Activated T-cell treated with anti-CD3 and anti-CD28 coated beads, Interleukin-2, amount 50 U/mL, for 4 hours (primary cell): Measurements from ENCODE around the gene QSOX2. TPM values are rescaled to one million over a fixed set of nuclear protein-coding genes. Genes with fewer than 3 reads are reported as not detected.
A peak's percentile ranks its signal among the peaks of the same experiment; 100 is the strongest.

Experiments used
- ATAC-seq, 2 donors: fragments of 200-7000 bp; cut with Tn5 transposase; one replicate each; pipeline ENCODE4 v1.10.0; 2021
- DNase-seq: peaks from one replicate; pipeline ENCODE4 v3.0.0-alpha.2; 2020
- H3K27me3 Mint-ChIP-seq: one replicate; pipeline ENCODE4 v1.8.0; 2021; ENCODE audit warnings: low read depth, mixed read lengths
- H3K36me3 Mint-ChIP-seq: one replicate; pipeline ENCODE4 v1.8.0; 2022; ENCODE audit warnings: mixed read lengths; ENCODE audit not compliant: insufficient read depth
- H3K4me1 Mint-ChIP-seq: one replicate; pipeline ENCODE4 v1.8.0; 2021; ENCODE audit warnings: low read depth, mixed read lengths
- H3K4me3 Mint-ChIP-seq: one replicate; pipeline ENCODE4 v1.8.0; 2021; ENCODE audit warnings: mild to moderate bottlenecking, moderate library complexity, mixed read lengths
- H3K9me3 Mint-ChIP-seq: one replicate; pipeline ENCODE4 v1.8.0; 2021; ENCODE audit warnings: mixed read lengths
- total RNA-seq, 3 donors: library from RNA; stranded (reverse); gene quantifications; one replicate each; pipeline ENCODE4 v1.2.1, GENCODE V29; 2021

The QSOX2 gene
- total RNA-seq, 3 donors from 2014 or later: 26.9 to 30.3 (median 27.5) TPM

DNA sequence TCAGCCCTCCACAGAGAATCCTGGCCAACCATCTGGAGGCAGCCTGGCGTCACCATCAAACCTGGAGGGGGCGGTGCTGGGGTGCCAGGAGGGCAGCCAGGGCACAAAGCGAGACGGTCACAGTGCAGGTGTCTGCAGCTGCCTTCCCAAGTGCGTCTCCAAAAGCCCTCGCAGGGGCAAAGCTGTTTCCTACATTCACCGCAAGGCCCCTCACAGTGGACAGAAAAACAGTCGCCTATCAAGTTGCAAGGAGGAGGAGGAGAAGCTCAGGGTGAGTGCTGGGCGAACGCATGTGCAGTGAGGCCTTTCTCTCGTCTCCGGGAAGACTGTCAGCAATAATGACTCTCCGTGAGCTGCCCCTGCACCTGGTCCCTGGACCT is 22.7 kb downstream of the QSOX2 start:
- Mint-ChIP-seq H3K27me3 (no peaks in the 10 kb centered on the region), H3K4me1 (peaks cover 17% of the 10 kb centered on the region), H3K9me3 (no peaks in the 10 kb centered on the region), H3K4me3 (no peak overlapping the region), H3K36me3 (peaks cover 27% of the 10 kb centered on the region)
- no peak for DNase-seq
- no peak for ATAC-seq

DNA sequence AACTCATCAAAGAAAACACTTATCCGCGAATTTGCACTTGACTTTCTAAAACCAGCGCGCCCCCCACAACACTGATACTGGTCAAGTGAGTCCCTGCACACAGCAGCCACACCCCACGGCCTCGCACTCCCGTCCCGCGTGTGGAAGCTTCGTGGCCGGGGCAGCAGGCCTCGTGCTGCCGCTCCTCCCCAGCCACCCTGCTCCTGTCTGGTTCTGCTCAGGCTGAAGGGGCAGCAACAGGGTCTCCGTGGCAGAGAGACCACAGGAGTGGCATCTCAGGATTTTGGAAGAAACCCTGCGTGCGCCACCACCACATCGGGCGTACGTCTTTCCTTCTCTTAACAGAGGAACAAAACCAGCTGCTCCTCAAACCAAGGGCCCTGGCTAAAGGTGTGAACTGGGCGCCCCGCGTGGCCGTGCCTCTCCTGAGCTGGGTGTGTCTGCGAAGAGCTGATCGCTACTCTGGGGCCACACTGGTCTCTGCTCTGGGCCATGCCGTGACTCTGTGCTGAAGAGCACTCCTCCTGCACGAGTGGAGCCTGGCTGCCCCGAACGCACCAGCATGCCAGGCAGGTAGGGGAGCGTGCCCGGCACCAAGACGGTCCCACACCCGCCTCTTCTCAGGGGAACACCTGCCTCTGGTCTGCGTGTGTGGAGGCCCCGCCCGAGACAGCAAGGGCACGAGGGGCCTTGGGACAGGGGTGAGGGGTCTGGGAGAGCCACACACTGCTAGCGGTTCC is 23.3 kb downstream of the QSOX2 start:
- ATAC-seq: no peak
- H3K4me1 Mint-ChIP-seq: peaks cover 17% of the 10 kb centered on the region
- H3K36me3 Mint-ChIP-seq: peaks cover 27% of the 10 kb centered on the region
- no peak for DNase-seq
- H3K9me3 Mint-ChIP-seq: no peaks in the 10 kb centered on the region
- no peak overlapping the region for H3K4me3 Mint-ChIP-seq
- H3K27me3 Mint-ChIP-seq: no peaks in the 10 kb centered on the region

DNA sequence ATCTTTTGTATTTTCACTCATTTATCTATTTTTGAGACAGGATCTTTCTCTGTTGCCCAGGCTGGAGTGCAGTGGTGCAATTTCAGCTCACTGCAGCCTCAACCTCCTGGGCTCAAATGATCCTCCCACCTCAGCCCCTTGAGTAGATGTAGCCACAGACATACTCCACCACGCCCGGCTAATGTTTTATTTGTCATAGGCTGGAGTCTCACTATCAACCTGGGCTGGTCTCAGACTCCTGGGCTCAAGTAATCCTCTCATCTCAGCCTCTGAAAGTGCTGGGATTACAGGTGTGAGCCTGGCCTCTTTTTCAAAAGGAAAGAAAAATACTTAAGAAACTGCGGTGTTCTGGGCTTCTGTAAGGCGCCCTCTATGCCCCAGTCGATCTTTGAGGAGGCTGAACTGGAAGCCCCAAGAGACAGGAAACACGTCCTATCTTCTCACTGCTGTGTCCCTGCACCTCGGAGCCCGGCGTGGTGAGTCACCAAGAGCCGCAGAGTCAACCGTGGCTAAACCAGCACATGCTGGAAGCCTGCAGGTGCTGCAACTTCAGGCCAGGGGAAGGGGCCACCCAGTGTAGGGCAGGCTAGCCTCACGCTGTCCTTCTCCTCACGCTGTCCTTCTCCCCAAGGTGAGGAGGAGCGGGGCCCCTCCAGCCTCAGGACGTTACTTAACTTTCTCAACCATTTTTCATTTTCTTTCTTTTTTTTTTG is 25.4 kb downstream of the QSOX2 start:
- H3K36me3 Mint-ChIP-seq: peaks cover 35% of the 10 kb centered on the region
- peaks cover 5% of the 10 kb centered on the region for H3K4me1 Mint-ChIP-seq
- no peaks in the 10 kb centered on the region for H3K9me3 Mint-ChIP-seq
- peak in 1 of 2 donors; percentile 69 for ATAC-seq
- H3K4me3 Mint-ChIP-seq: no peak overlapping the region
- peak; percentile 19 for DNase-seq
- no peaks in the 10 kb centered on the region for H3K27me3 Mint-ChIP-seq

DNA sequence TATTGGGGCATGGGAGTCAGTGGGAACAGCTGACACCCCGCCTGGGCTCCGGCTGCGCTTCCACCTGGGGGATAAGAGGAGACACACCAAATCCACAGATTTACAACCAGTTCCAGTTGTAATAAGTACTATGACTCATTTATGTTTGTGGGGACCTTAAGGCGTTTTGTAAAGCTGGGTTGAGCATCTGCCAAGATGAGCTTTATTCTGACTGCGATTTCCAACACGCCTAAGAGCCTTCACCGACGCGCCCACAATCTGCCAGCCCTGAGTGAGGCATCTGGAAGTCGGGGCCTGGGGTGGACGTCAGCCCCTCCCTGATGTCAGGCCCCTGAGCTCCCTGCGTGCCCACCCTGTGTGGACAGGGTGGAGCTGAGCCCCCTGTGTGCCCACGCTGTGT is 26.3 kb downstream of the QSOX2 start:
- no peak for ATAC-seq
- H3K9me3 Mint-ChIP-seq: no peaks in the 10 kb centered on the region
- peaks cover 2% of the 10 kb centered on the region for H3K4me1 Mint-ChIP-seq
- peaks cover 41% of the 10 kb centered on the region for H3K36me3 Mint-ChIP-seq
- no peaks in the 10 kb centered on the region for H3K27me3 Mint-ChIP-seq
- DNase-seq: no peak
- no peak overlapping the region for H3K4me3 Mint-ChIP-seq

DNA sequence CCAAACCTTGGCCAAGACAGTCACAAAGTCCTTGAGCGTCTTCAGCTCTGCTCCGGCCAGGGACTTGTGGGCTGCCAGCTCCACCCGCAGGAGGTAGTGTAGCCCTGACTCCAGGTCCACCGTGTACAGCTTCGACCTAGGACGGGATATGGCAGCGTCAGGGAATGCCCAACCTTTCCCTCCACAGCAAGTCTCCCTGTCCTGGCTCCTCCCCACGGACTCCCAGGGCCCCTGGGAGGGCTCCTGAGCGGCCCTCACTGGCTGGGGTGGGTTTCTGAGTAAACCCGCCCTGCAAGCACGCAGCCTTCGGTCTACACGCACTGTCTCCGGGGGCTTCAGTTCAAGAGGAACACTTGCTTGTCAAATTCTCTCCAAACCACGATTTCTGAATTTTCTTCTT is 26.9 kb downstream of the QSOX2 start:
- no peaks in the 10 kb centered on the region for H3K9me3 Mint-ChIP-seq
- H3K36me3 Mint-ChIP-seq: peaks cover 40% of the 10 kb centered on the region
- H3K4me3 Mint-ChIP-seq: no peak overlapping the region
- H3K4me1 Mint-ChIP-seq: no peaks in the 10 kb centered on the region
- ATAC-seq: no peak
- no peak for DNase-seq
- H3K27me3 Mint-ChIP-seq: no peaks in the 10 kb centered on the region

DNA sequence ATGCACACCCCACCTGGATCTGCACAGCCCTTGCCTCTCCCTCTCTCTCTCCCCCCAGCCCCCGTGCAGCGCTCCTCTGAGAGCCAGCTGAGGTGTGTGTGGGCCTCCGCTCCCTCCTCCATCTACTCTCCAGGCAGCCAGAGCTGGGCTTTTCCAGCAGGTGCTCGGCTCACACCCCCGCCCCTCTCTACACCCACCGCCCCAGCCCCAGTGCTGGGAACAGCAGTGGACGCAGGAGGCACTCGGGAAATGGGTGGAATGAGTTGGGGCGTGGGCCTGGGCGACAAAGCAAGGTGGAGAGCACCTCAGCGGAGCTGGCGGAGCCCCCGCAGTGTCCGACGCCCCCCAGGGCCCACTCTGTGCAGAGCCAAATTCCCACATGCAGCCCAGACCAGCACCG is 27.3 kb downstream of the QSOX2 start:
- no peaks in the 10 kb centered on the region for H3K9me3 Mint-ChIP-seq
- no peak overlapping the region for H3K4me3 Mint-ChIP-seq
- no peaks in the 10 kb centered on the region for H3K4me1 Mint-ChIP-seq
- no peaks in the 10 kb centered on the region for H3K27me3 Mint-ChIP-seq
- peaks cover 38% of the 10 kb centered on the region for H3K36me3 Mint-ChIP-seq
- DNase-seq: no peak
- no peak for ATAC-seq

DNA sequence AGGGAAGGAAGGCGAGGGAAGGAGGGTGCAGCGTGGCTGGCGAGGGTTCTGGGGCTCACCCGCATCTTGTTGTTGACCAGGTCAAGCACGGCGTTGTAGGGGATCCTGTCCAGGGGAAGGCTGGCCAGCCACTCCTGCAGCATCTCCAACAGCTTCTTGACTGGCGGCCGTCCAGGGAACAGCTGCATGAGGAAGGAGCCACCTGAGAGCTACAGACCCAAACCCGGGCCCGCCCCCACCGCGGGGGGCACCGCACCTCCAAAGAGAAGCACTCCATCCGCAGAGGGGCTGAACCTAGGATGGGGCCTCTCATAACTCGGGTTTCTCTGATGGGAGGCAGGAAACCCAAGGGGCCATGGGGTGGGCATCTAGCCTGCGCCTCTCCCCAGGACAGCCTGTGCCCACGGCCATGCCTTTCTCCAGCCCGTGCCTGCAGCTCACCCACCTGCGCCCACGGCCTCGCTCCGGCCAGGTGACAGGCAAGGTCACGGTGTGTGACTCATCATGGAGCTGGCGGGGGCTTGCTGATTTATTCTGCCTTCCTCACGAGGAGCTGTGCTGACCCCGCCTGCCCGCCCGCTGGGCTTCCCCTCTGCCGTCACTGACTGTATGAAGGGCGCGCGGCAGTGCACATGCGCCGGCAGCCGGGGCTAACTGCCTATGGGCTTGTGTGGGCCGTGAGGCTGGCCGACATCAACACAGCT is 28.9 kb downstream of the QSOX2 start:
- H3K36me3 Mint-ChIP-seq: peaks cover 37% of the 10 kb centered on the region
- ATAC-seq: no peak

DNA sequence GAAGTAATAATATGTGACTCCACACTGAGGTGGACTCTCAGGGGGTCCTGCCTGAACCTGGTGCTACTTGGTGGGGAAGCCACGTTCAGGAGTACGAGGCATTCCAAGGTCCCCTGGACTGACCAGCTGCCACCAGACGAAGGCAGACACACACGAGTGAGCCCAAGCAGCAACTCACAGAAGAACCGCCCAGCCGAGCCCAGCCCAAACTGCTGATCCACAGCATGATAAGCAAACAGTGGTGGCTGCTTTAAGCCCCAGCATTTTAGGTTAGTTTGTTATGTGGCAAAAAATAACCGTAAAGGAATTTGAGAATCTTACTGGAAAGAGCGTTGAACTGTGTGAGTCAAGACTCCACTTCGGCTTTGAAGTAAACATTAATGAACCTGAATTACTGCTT is 31.9 kb downstream of the QSOX2 start:
- Mint-ChIP-seq H3K4me1 (no peaks in the 10 kb centered on the region), H3K36me3 (peaks cover 30% of the 10 kb centered on the region), H3K9me3 (no peaks in the 10 kb centered on the region), H3K4me3 (no peak overlapping the region), H3K27me3 (no peaks in the 10 kb centered on the region)
- no peak for ATAC-seq
- no peak for DNase-seq

More for the DNA sequence above, 28.9 kb downstream of the QSOX2 start:
- H3K4me3 Mint-ChIP-seq: no peak overlapping the region
- no peaks in the 10 kb centered on the region for H3K27me3 Mint-ChIP-seq
- DNase-seq: no peak
- no peaks in the 10 kb centered on the region for H3K9me3 Mint-ChIP-seq
- no peaks in the 10 kb centered on the region for H3K4me1 Mint-ChIP-seq

DNA sequence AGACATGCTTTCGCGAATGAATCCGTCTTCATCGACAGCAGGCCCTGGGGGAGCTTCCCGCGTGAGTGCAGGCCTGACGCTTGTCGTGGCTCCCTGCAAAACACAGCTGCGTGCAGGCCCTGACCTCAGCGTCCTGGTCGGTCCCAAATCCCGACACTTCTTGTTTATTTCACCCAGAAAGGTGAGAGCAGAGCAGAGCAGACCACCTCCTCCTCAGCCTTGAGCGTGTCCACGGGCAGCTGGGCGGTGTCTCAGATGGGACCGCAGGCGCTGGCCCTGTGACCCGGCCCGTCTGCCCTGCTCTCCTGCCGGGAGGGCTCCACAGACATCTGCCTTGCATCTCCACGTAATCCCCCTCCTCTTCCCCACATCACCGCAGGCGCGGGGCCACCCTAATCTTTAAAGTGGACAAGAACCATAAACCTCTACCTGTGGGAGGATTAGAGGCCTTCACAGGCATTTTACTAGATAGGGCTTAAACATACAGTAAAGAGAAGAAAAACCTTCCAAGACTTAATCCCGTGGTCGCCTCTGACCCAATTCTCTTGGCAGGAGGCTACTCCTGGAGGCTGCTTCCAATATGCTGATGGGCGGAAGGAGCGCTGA is 33.2 kb downstream of the QSOX2 start:
- no peak for ATAC-seq
- no peaks in the 10 kb centered on the region for H3K27me3 Mint-ChIP-seq
- no peaks in the 10 kb centered on the region for H3K9me3 Mint-ChIP-seq
- H3K36me3 Mint-ChIP-seq: peaks cover 34% of the 10 kb centered on the region
- DNase-seq: no peak
- H3K4me1 Mint-ChIP-seq: no peaks in the 10 kb centered on the region
- no peak overlapping the region for H3K4me3 Mint-ChIP-seq

DNA sequence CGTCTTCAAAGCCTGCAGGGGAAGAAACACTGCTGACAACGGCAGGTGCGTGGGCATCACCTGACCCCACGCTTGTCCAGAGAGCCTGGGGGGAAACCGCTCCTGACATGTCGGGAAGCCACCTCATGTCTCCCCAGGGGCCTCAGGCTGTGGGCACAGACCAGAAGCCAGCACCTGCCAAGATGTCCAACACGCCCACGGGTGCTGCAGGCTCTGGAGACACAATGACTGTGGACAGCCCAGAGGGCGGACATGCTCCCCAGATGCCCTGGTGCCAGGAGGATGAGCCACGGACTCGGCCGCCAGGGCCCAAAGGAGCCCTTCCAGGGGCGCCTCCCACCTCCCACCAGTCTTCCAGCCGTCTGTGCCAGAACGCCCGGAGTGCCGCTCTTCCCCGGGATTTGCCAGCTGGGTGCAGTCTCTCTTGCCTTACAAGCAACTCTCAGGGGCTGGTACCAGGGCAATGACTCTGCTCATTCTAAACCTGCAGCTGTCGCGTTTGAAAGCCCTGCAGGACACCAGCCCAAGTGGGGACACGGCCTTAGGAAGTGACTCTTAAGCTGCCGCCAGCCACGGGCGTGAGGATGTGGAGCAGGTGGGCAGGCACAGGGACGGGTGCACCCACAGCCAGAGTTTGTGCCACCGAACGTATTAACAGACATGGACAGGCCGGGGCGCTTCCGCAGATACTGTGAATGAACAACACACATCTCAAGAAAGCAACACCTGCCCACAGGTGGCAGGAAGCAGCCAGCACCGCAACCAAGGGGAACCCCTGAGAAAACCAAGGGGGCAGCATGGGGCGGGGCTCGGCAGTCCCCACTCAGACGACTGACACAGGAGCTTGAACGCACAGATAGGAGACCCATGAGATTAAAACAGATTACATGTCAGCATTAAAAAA is 33.9 kb downstream of the QSOX2 start:
- no peaks in the 10 kb centered on the region for H3K4me1 Mint-ChIP-seq
- ATAC-seq (no peak), DNase-seq (no peak)
- no peaks in the 10 kb centered on the region for H3K9me3 Mint-ChIP-seq
- no peaks in the 10 kb centered on the region for H3K27me3 Mint-ChIP-seq
- no peak overlapping the region for H3K4me3 Mint-ChIP-seq
- peaks cover 41% of the 10 kb centered on the region for H3K36me3 Mint-ChIP-seq

DNA sequence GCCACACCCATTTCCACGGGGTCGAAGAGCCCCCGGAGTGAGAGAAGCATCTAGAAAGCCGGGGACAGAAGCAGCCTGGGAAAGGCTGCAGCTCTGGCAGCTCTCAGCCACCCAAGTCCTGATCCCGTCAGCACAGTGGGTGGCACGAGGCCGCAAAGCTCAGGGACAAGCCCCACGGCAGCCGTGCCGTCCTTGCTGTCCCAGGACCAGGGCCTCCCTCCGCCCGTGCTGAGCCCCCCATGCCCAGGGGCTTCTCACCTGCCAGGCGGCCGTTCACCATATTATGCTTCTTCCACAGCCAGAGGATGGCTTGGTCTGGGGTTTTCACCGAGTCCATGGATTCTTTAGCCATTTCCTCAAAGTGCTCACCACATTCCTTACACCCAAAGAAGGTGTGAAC is 34.6 kb downstream of the QSOX2 start:
- Mint-ChIP-seq H3K4me3 (no peak overlapping the region), H3K36me3 (peaks cover 42% of the 10 kb centered on the region), H3K4me1 (no peaks in the 10 kb centered on the region), H3K9me3 (no peaks in the 10 kb centered on the region), H3K27me3 (peaks cover 1% of the 10 kb centered on the region)
- ATAC-seq (no peak), DNase-seq (no peak)

DNA sequence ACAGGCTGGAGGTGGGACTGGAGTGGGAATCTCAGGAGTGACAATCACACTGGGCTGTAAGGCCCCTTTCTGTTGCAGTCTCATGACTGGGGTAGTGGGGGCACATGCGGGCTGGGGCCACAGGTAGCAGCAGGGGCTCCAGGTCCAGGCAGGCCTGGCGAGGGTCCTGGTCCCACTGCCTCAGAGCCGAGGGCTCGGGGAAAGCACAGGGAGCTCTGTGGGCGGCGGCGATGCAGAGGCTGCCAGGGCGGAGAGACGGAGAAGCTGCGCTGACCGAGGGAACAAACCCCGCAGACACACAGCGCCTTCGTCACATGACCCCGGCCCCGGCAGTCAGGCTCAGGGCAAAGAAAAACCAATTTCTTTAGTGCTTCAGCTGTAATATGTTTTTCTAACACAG is 35.3 kb downstream of the QSOX2 start:
- ATAC-seq (no peak), DNase-seq (no peak)
- no peaks in the 10 kb centered on the region for H3K9me3 Mint-ChIP-seq
- peaks cover 4% of the 10 kb centered on the region for H3K27me3 Mint-ChIP-seq
- no peak overlapping the region for H3K4me3 Mint-ChIP-seq
- H3K4me1 Mint-ChIP-seq: no peaks in the 10 kb centered on the region
- peaks cover 36% of the 10 kb centered on the region for H3K36me3 Mint-ChIP-seq

DNA sequence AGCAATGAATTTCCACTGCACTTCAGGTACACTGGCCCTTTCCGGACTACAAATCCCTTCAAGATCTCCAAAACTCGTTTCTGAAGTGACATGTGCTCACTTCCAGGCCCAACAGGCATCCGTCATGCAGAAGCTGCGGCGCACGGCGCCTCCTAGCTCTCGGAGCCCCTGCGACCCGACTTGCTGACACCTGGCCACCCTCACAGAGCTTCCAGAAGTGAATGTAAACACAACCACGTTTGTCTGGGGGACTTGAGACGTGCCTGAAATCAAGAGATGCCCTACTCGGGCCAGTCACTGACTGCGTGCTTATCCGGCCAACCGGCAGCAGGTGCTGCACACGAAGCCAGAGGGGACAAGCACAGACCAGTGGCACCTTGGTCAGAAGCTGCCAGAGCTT is 35.8 kb downstream of the QSOX2 start:
- Mint-ChIP-seq H3K9me3 (no peaks in the 10 kb centered on the region), H3K4me3 (no peak overlapping the region), H3K36me3 (peaks cover 31% of the 10 kb centered on the region), H3K27me3 (peaks cover 6% of the 10 kb centered on the region), H3K4me1 (no peaks in the 10 kb centered on the region)
- ATAC-seq (no peak), DNase-seq (no peak)

DNA sequence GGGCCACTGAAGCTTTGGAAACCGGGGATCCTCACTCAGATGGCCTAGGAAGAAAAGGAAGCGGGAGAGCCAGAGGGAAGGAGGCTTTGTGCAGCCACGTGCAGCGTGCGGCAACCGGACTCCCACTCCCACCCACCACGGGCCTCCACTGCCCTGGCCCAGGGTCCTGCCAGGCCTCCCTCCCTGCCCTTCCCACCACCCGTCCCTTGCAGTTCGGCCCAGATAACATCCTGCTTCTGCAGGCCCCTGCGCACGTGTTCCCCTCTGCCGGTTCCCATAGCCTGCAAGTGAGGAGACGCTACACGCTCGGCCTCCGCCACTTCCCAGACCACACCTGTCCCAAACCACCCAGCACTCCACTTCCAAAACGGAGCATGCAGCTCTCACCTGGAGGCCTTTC is 36.4 kb downstream of the QSOX2 start:
- H3K4me3 Mint-ChIP-seq: no peak overlapping the region

More for the DNA sequence above, 36.4 kb downstream of the QSOX2 start:
- DNase-seq (no peak), ATAC-seq (no peak)
- H3K27me3 Mint-ChIP-seq: peaks cover 9% of the 10 kb centered on the region
- no peaks in the 10 kb centered on the region for H3K4me1 Mint-ChIP-seq
- H3K36me3 Mint-ChIP-seq: peaks cover 25% of the 10 kb centered on the region
- no peaks in the 10 kb centered on the region for H3K9me3 Mint-ChIP-seq
